Mesenchymal stem cell (in vitro differentiated cells and primary cell): ENCODE data around the gene FAM3A.

Source experiments
- DNase-seq: peaks from one replicate; pipeline ENCODE4 v3.0.0-alpha.2; 2013
- H2AFZ ChIP-seq: one replicate; pipeline ENCODE4 v1.6.1; 2013; ENCODE audit warnings: low read depth, mild to moderate bottlenecking, control low read depth, inconsistent platforms, low read length, moderate library complexity
- H2AK5ac ChIP-seq: 2 replicates; pipeline ENCODE4 v1.6.1; 2013; ENCODE audit warnings: low read length, moderate library complexity, mild to moderate bottlenecking, inconsistent platforms; ENCODE audit not compliant: severe bottlenecking
- H2BK120ac ChIP-seq: one replicate; pipeline ENCODE4 v1.6.1; 2013; ENCODE audit warnings: low read depth, mild to moderate bottlenecking, inconsistent platforms, low read length, moderate library complexity
- H2BK12ac ChIP-seq, 2 experiments: one replicate each; pipeline ENCODE4 v1.6.1; 2013; ENCODE audit warnings: inconsistent platforms in 2 of 2, low read length in 2 of 2, mild to moderate bottlenecking in 2 of 2, moderate library complexity in 2 of 2, control low read depth in 1 of 2
- H2BK15ac ChIP-seq: one replicate; pipeline ENCODE4 v1.6.1; 2013; ENCODE audit warnings: mild to moderate bottlenecking, low read depth, inconsistent platforms; ENCODE audit not compliant: poor library complexity, severe bottlenecking
- H2BK5ac ChIP-seq: 2 replicates; pipeline ENCODE4 v1.6.1; 2013; ENCODE audit warnings: low read depth, mild to moderate bottlenecking, low read length, control low read depth, inconsistent platforms; ENCODE audit not compliant: poor library complexity, severe bottlenecking
- H3K14ac ChIP-seq, 2 experiments: one replicate each; pipeline ENCODE4 v1.6.1; 2013; ENCODE audit warnings: inconsistent platforms in 2 of 2, low read length in 2 of 2, control low read depth in 1 of 2, mild to moderate bottlenecking in 1 of 2, moderate library complexity in 1 of 2
- H3K18ac ChIP-seq, 2 experiments: one replicate each; pipeline ENCODE4 v1.6.1; 2013; ENCODE audit warnings: inconsistent platforms in 2 of 2, low read length in 2 of 2, control low read depth in 1 of 2, low read depth in 1 of 2, mild to moderate bottlenecking in 1 of 2
- H3K23ac ChIP-seq, 2 experiments: one replicate each; pipeline ENCODE4 v1.6.1; 2013; ENCODE audit warnings: inconsistent platforms in 2 of 2, low read length in 2 of 2, mild to moderate bottlenecking in 2 of 2, moderate library complexity in 2 of 2, control low read depth in 1 of 2
- H3K27ac ChIP-seq: 2 replicates; pipeline ENCODE4 v1.5.1; 2013; ENCODE audit warnings: mild to moderate bottlenecking, moderate library complexity, low read length, control low read depth, inconsistent platforms; ENCODE audit not compliant: poor library complexity, severe bottlenecking
- H3K27me3 ChIP-seq, 2 experiments: 2 replicates each; pipeline versions ENCODE4 v1.6.1 to v1.7.0; 2013; ENCODE audit warnings: low read length in 2 of 2, mild to moderate bottlenecking in 2 of 2, moderate library complexity in 2 of 2, control low read depth in 1 of 2, inconsistent platforms in 1 of 2; ENCODE audit not compliant: control insufficient read depth in 1 of 2, insufficient read depth in 1 of 2
- H3K36me3 ChIP-seq, 2 experiments: 2 replicates each; pipeline versions ENCODE4 v1.6.1 to v1.7.0; 2013; ENCODE audit warnings: low read length in 2 of 2, control low read depth in 1 of 2, inconsistent platforms in 1 of 2, low read depth in 1 of 2, mild to moderate bottlenecking in 1 of 2; ENCODE audit not compliant: insufficient read depth in 2 of 2, control insufficient read depth in 1 of 2
- H3K4ac ChIP-seq, 2 experiments: one replicate each; pipeline ENCODE4 v1.6.1; 2013; ENCODE audit warnings: inconsistent platforms in 2 of 2, low read length in 2 of 2, mild to moderate bottlenecking in 2 of 2, moderate library complexity in 2 of 2, control low read depth in 1 of 2, low read depth in 1 of 2
- H3K4me1 ChIP-seq: 2 replicates; pipeline ENCODE4 v1.6.1; 2013; ENCODE audit warnings: low read depth, low read length, control low read depth; ENCODE audit not compliant: control insufficient read depth, insufficient read depth
- H3K4me2 ChIP-seq: 2 replicates; pipeline ENCODE4 v1.6.1; 2013; ENCODE audit warnings: low read length, mild to moderate bottlenecking, inconsistent platforms; ENCODE audit not compliant: poor library complexity, severe bottlenecking
- H3K4me3 ChIP-seq, 2 experiments: 2 replicates each; pipeline versions ENCODE4 v1.5.1 to v1.7.0; 2013; ENCODE audit warnings: low read length in 2 of 2, mild to moderate bottlenecking in 2 of 2, control low read depth in 1 of 2, low read depth in 1 of 2; ENCODE audit not compliant: insufficient read depth in 1 of 2
- H3K79me1 ChIP-seq: replicated peaks from 2 replicates; pipeline ENCODE4 v1.6.1; 2013; ENCODE audit warnings: mild to moderate bottlenecking, control low read depth, low read length, inconsistent platforms; ENCODE audit not compliant: poor library complexity, severe bottlenecking
- H3K9ac ChIP-seq: 2 replicates; pipeline ENCODE4 v1.7.0; 2013; ENCODE audit warnings: mild to moderate bottlenecking, low read length, moderate library complexity
- H3K9me3 ChIP-seq: 2 replicates; pipeline ENCODE4 v1.7.0; 2013; ENCODE audit warnings: mild to moderate bottlenecking, low read length; ENCODE audit not compliant: control insufficient read depth
- H4K8ac ChIP-seq: one replicate; pipeline ENCODE4 v1.6.1; 2013; ENCODE audit warnings: inconsistent platforms, mild to moderate bottlenecking, low read length, moderate library complexity
- H4K91ac ChIP-seq: one replicate; pipeline ENCODE4 v1.6.1; 2013; ENCODE audit warnings: mild to moderate bottlenecking, low read length, inconsistent platforms
- WGBS: methylation state at CpG from one replicate; pipeline ENCODE4 v1.1.7; 2013; ENCODE audit warnings: mixed read lengths; 5-methylcytosine and 5-hydroxymethylcytosine counted together

FAM3A gene

DNA sequence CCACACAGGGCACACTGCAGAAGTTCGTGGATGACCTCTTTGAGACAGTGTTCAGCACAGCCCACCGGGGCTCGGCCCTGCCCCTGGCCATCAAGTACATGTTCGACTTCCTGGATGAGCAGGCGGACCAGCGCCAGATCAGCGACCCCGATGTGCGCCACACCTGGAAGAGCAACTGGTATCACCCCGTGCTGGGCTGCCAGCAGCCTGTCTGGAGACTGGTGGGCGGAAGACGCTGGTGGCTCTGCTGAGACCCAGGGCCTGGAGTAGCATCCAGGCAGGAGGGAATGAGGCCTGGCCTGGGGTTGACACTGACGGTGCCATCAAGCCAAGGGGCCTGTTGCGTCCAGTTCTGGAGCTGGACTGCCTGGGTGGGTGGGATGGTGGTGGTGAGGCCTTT lies 45.6 kb downstream of the FAM3A start:
- H4K91ac ChIP-seq, result no peak overlapping the region
- H4K8ac ChIP-seq, result no peak overlapping the region
- DNase-seq, result no peak
- H3K4ac ChIP-seq, result no peak overlapping the region
- peaks cover 53 to 87% of the 10 kb centered on the region in 2 experiments for H3K36me3 ChIP-seq
- H3K27me3 ChIP-seq, result no peaks in the 10 kb centered on the region
- no peak overlapping the region for H3K4me3 ChIP-seq
- no peak overlapping the region for H3K9ac ChIP-seq
- no peak overlapping the region for H3K23ac ChIP-seq
- H3K4me1 ChIP-seq, result no peaks in the 10 kb centered on the region
- H2AFZ ChIP-seq, result no peak overlapping the region
- H2BK5ac ChIP-seq, result no peak overlapping the region
- H2BK12ac ChIP-seq, result no peak overlapping the region
- no peak overlapping the region for H2BK15ac ChIP-seq
- no peak overlapping the region for H3K14ac ChIP-seq
- no peak overlapping the region for H3K27ac ChIP-seq
- H3K4me2 ChIP-seq, result no peak overlapping the region
- WGBS, result 97% methylated on average over 12 of the region's 14 CpGs
- H3K18ac ChIP-seq, result no peak overlapping the region
- H2AK5ac ChIP-seq, result no peak overlapping the region
- H3K9me3 ChIP-seq, result no peaks in the 10 kb centered on the region
- H3K79me1 ChIP-seq, result peaks cover 12% of the 10 kb centered on the region
- no peak overlapping the region for H2BK120ac ChIP-seq

GRCh38 chrX:154469880-154470279 lies 46.2 kb downstream of the FAM3A start:
- peaks cover 12% of the 10 kb centered on the region for H3K79me1 ChIP-seq
- no peak overlapping the region for H2BK5ac ChIP-seq
- H2BK120ac ChIP-seq, result no peak overlapping the region
- H3K14ac ChIP-seq, result no peak overlapping the region
- H4K8ac ChIP-seq, result no peak overlapping the region
- H3K4me1 ChIP-seq, result no peaks in the 10 kb centered on the region
- no peaks in the 10 kb centered on the region for H3K9me3 ChIP-seq
- H3K27me3 ChIP-seq, result no peaks in the 10 kb centered on the region
- WGBS, result 97% methylated on average over 18 of the region's 18 CpGs
- H3K27ac ChIP-seq, result no peak overlapping the region
- no peak overlapping the region for H3K9ac ChIP-seq
- no peak overlapping the region for H3K4ac ChIP-seq
- H2BK15ac ChIP-seq, result no peak overlapping the region
- no peak for DNase-seq
- H3K23ac ChIP-seq, result no peak overlapping the region
- no peak overlapping the region for H3K18ac ChIP-seq
- H3K36me3 ChIP-seq, result peaks cover 59 to 93% of the 10 kb centered on the region in 2 experiments
- no peak overlapping the region for H2BK12ac ChIP-seq
- H3K4me2 ChIP-seq, result no peak overlapping the region
- no peak overlapping the region for H2AFZ ChIP-seq
- no peak overlapping the region for H4K91ac ChIP-seq
- H3K4me3 ChIP-seq, result no peak overlapping the region
- no peak overlapping the region for H2AK5ac ChIP-seq

DNA sequence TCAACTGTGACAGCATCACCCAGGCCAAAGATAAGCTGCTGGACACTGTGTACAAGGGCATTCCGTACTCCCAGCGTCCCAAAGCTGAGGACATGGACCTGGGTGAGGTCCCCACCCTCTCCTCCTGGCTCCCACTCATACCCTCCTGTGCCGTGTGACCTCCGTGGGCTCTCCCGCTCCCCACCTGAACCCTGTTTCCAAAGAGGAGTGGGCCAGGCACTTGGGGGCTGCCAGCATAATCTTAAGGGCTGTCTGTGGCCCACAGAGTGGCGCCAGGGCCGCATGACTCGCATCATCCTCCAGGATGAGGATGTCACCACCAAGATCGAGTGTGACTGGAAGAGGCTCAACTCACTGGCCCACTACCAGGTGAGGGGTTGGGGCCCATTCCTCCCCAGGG lies 46.9 kb downstream of the FAM3A start:
- Histone ChIP-seq H4K91ac (no peak overlapping the region), H3K18ac (no peak overlapping the region), H3K9ac (no peak overlapping the region), H3K4me1 (no peaks in the 10 kb centered on the region), H2BK12ac (no peak overlapping the region), H3K79me1 (peaks cover 14% of the 10 kb centered on the region), H2BK15ac (no peak overlapping the region), H4K8ac (no peak overlapping the region), H3K36me3 (peaks cover 65 to 100% of the 10 kb centered on the region in 2 experiments), H3K9me3 (no peaks in the 10 kb centered on the region), H3K27ac (no peak overlapping the region), H2AFZ (no peak overlapping the region), H3K14ac (no peak overlapping the region), H2AK5ac (no peak overlapping the region), H2BK5ac (no peak overlapping the region), H2BK120ac (no peak overlapping the region), H3K4me2 (no peak overlapping the region), H3K23ac (no peak overlapping the region), H3K4ac (no peak overlapping the region), H3K27me3 (no peaks in the 10 kb centered on the region), H3K4me3 (no peak overlapping the region)
- WGBS, result 97% methylated on average over 7 of the region's 9 CpGs
- DNase-seq, result no peak

DNA sequence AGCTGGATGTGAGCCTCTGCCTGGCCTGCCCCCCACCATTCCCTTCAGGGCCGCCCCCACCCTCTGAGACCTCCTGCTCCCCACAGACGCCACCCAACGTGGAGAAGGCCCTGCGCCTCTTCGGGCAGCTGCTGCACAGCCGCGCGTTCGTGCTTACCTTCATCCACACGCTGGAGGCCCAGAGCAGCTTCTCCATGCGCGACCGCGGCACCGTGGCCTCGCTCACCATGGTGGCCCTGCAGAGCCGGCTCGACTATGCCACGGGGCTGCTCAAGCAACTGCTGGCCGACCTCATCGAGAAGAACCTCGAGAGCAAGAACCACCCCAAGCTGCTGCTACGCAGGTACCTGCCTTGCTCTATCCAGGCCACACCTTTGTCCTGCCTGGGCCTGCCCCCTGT lies 47.8 kb downstream of the FAM3A start:
- Histone ChIP-seq H2AK5ac (no peak overlapping the region), H3K27ac (no peak overlapping the region), H2BK5ac (no peak overlapping the region), H3K9me3 (no peaks in the 10 kb centered on the region), H3K9ac (no peak overlapping the region), H2AFZ (no peak overlapping the region), H3K4me3 (no peak overlapping the region), H3K4me1 (no peaks in the 10 kb centered on the region), H3K36me3 (peaks cover 65 to 100% of the 10 kb centered on the region in 2 experiments), H4K8ac (no peak overlapping the region), H3K27me3 (no peaks in the 10 kb centered on the region), H2BK12ac (no peak overlapping the region), H3K4ac (no peak overlapping the region), H2BK120ac (no peak overlapping the region), H3K4me2 (no peak overlapping the region), H3K18ac (no peak overlapping the region), H4K91ac (no peak overlapping the region), H3K23ac (no peak overlapping the region), H3K79me1 (peaks cover 16% of the 10 kb centered on the region), H3K14ac (no peak overlapping the region), H2BK15ac (no peak overlapping the region)
- 97% methylated on average over 22 of the region's 23 CpGs for WGBS
- DNase-seq, result no peak
